Thoracic aorta (tissue), 2 donors: ENCODE data around the gene TRIM9. TPM values are rescaled to one million over a fixed set of nuclear protein-coding genes. Genes with fewer than 3 reads are reported as not detected.

Source experiments
- ATAC-seq: fragments of 150-250 bp; one replicate; pipeline ENCODE4 v1.8.0; 2017; ENCODE audit warnings: low read depth; ENCODE audit not compliant: insufficient number of reproducible peaks, low FRiP score
- DNase-seq: peaks from one replicate; pipeline ENCODE4 v3.0.0-alpha.2; 2020; ENCODE audit warnings: low spot score
- H3K27ac ChIP-seq, 2 donors: fragments of 200-600 bp; sonication (generic); 1 replicate in 1 of 2; 2 replicates in 1 of 2; pipeline ENCODE4 v1.5.1; 2016; ENCODE audit warnings: mild to moderate bottlenecking in 2 of 2, moderate library complexity in 2 of 2
- H3K27me3 ChIP-seq: fragments of 200-600 bp; sonication (generic); replicated peaks from 2 replicates; pipeline ENCODE4 v1.6.0; 2016; ENCODE audit warnings: mild to moderate bottlenecking; ENCODE audit not compliant: insufficient read depth
- H3K36me3 ChIP-seq: fragments of 200-600 bp; sonication (generic); one replicate; pipeline ENCODE4 v1.5.1; 2016
- H3K4me1 ChIP-seq, 2 donors: fragments of 200-600 bp; sonication (generic); 1 replicate in 1 of 2; 2 replicates in 1 of 2; pipeline versions ENCODE4 v1.5.1 to v1.6.0; 2016; ENCODE audit warnings: low read depth in 2 of 2, mild to moderate bottlenecking in 1 of 2; ENCODE audit not compliant: control insufficient read depth in 1 of 2
- H3K4me3 ChIP-seq: fragments of 200-600 bp; sonication (generic); 2 replicates; pipeline ENCODE4 v1.5.1; 2016; ENCODE audit warnings: mild to moderate bottlenecking
- H3K9me3 ChIP-seq: fragments of 200-600 bp; sonication (generic); 2 replicates; pipeline ENCODE4 v1.5.1; 2016
- total RNA-seq, 2 donors: library from RNA; depleted of rRNA; stranded (reverse); fragments of >200 nt; gene quantifications; one replicate each; pipeline versions ENCODE4 v1.1.0 to v1.2.3, GENCODE V29; 2016
- TF ChIP-seq, protein P1 (sequence below): fragments of 200-600 bp; sonication (generic); IDR thresholded peaks from one replicate; pipeline ENCODE4 v1.5.1; 2019; ENCODE audit warnings: antibody characterized with exemption

Gene TRIM9
- total RNA-seq, 2 donors from 2014 or later = 0.41 to 2.1 TPM

DNA sequence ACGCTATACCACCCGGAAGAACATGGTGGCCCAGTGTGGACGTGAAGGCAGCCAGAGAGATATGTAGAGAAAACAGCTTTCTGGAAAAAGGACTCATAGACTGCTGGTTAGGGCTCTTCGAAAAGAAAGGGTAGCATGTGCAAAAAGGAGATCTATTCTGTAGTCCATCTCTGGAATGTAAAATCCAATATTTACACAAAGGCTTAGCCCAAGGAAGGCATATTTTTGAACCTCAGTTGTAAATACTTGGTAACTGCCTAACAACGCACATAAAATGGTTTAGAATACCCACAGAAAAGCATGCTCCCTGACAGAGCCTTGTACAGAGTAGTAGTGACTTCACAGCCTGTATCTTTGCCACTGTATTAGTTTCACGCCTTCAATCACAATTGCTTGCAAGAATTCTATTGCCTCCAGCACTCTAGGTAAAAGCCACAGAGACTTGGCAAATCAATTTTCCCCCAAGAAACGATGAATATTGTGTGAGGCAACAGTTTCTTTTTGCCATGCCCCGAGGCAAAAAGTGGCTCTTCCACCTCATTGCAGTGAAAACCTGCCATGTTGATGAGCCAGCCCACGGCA, 59.2 kb downstream of the TRIM9 start:
- H3K27ac ChIP-seq = no peak overlapping the region
- ATAC-seq (no peak), DNase-seq (no peak)
- H3K4me1 ChIP-seq = no peaks in the 10 kb centered on the region
- H3K9me3 ChIP-seq = no peaks in the 10 kb centered on the region
- no peak overlapping the region for H3K4me3 ChIP-seq
- H3K27me3 ChIP-seq = no peaks in the 10 kb centered on the region
- TF ChIP-seq, protein P1, sequence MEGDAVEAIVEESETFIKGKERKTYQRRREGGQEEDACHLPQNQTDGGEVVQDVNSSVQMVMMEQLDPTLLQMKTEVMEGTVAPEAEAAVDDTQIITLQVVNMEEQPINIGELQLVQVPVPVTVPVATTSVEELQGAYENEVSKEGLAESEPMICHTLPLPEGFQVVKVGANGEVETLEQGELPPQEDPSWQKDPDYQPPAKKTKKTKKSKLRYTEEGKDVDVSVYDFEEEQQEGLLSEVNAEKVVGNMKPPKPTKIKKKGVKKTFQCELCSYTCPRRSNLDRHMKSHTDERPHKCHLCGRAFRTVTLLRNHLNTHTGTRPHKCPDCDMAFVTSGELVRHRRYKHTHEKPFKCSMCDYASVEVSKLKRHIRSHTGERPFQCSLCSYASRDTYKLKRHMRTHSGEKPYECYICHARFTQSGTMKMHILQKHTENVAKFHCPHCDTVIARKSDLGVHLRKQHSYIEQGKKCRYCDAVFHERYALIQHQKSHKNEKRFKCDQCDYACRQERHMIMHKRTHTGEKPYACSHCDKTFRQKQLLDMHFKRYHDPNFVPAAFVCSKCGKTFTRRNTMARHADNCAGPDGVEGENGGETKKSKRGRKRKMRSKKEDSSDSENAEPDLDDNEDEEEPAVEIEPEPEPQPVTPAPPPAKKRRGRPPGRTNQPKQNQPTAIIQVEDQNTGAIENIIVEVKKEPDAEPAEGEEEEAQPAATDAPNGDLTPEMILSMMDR = no peak
- no peaks in the 10 kb centered on the region for H3K36me3 ChIP-seq

DNA sequence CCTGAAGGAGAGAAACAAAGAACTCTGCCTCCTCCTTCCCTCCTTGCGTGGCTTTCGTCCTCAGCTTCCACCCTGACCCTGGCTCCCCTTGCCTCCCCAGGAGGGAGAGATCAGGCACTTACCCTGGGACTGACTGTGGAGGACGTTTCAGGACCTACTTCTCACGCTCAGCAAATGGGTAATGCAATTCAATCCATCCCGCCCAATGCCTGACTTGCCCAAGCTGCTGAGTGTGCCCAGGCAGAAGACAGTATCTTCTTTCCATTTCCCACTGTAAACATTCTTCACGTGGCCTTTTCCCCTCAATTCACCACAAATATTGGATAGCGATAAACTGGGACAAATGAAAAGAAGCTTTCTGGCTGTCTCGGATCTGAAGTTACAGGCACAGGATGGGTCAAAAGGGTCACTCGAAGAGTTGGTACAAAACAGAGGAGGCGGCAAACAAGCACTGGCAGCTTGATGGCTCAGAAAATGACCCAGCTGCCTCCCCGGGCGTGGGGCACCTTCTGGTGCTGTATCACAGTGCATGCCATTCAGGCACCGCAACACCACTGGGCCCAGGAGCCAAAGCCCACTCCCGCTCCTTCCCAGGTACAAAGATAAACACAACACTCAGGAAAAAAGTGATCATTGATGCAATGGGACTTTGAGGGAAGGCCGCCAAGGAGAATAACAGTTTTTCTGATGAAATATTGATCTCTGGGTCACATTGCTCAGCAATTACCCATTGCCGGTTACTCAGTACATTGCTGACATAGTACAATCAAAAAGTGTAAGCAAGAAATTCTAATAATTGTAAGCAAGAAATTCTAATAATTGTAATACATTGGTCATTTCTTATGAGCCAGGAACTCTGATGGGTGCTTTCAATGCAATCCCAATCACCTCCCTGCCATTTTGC, 65.8 kb downstream of the TRIM9 start:
- no peaks in the 10 kb centered on the region for H3K9me3 ChIP-seq
- no peaks in the 10 kb centered on the region for H3K4me1 ChIP-seq
- H3K4me3 ChIP-seq = no peak overlapping the region
- no peak for DNase-seq
- ATAC-seq = no peak
- no peaks in the 10 kb centered on the region for H3K27me3 ChIP-seq
- H3K27ac ChIP-seq = no peak overlapping the region
- no peaks in the 10 kb centered on the region for H3K36me3 ChIP-seq
- TF ChIP-seq, protein P1 = no peak

GRCh38 chr14:51028361-51028760, 66.5 kb downstream of the TRIM9 start:
- no peaks in the 10 kb centered on the region for H3K36me3 ChIP-seq
- H3K4me3 ChIP-seq = no peak overlapping the region
- H3K27me3 ChIP-seq = no peaks in the 10 kb centered on the region
- no peaks in the 10 kb centered on the region for H3K9me3 ChIP-seq
- ATAC-seq = no peak
- H3K27ac ChIP-seq = no peak overlapping the region
- DNase-seq = no peak
- no peaks in the 10 kb centered on the region for H3K4me1 ChIP-seq
- TF ChIP-seq, protein P1 = no peak

DNA sequence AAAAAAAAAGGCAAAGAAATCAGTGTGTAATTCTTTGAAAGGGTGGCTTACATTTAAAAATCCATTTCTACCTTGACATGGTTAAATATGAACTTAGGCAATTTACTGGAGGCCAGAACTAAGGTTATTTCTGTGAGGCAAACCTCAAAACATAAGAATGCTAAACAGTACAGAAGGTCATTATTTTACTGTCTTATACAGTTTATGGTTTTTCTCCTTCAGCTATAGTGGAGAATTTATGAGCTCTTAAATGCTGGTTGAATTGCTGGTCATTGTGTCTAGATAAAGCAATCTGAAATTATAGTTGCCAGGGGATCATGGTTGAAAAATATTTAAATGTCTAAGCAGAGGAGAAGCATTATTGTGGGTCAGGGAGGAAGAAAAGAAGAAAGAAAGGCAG, 70.5 kb downstream of the TRIM9 start:
- Histone ChIP-seq H3K27ac (no peak overlapping the region), H3K27me3 (no peaks in the 10 kb centered on the region), H3K36me3 (no peaks in the 10 kb centered on the region), H3K4me3 (no peak overlapping the region), H3K4me1 (no peaks in the 10 kb centered on the region), H3K9me3 (no peaks in the 10 kb centered on the region)
- no peak for DNase-seq
- ATAC-seq = no peak
- TF ChIP-seq, protein P1 = no peak

- DNase-seq (no peak), ATAC-seq (no peak)
- TF ChIP-seq, protein P1 = no peak
Observed at GRCh38 chr14:51023964-51024363, 70.9 kb downstream of the TRIM9 start.

More at GRCh38 chr14:51023964-51024363, 70.9 kb downstream of the TRIM9 start:
- H3K4me1 ChIP-seq = no peaks in the 10 kb centered on the region
- H3K9me3 ChIP-seq = no peaks in the 10 kb centered on the region
- no peaks in the 10 kb centered on the region for H3K36me3 ChIP-seq
- no peaks in the 10 kb centered on the region for H3K27me3 ChIP-seq
- no peak overlapping the region for H3K27ac ChIP-seq
- H3K4me3 ChIP-seq = no peak overlapping the region
